GM18508 (cell line): ENCODE data around the gene S100A4.
"Not testable (repeated sequence)": the region's sequence is repeated elsewhere in the genome, so short reads cannot be mapped to it uniquely, and the experiment has no call there.

ENCODE experiments used
- ATAC-seq: cut with Tn5 transposase; IDR thresholded peaks from one replicate; pipeline ENCODE4 v1.9.1; 2021; ENCODE audit warnings: moderate number of reproducible peaks; ENCODE audit not compliant: insufficient read depth, unreplicated experiment

S100A4 gene

GRCh38 chr1:153545067-153546055 lies at the start of gene S100A4:
TSS of gene S100A4 (minus strand) at chr1:153545806. CDS start at chr1:153544794, 1,012 bp downstream.
- ATAC-seq: no peak

- ATAC-seq: no peak
These were observed 47.1 kb upstream of the S100A4 start for GRCh38 chr1:153592748-153593147.

GRCh38 chr1:153588482-153588881 lies 42.9 kb upstream of the S100A4 start:
- ATAC-seq: no peak

DNA sequence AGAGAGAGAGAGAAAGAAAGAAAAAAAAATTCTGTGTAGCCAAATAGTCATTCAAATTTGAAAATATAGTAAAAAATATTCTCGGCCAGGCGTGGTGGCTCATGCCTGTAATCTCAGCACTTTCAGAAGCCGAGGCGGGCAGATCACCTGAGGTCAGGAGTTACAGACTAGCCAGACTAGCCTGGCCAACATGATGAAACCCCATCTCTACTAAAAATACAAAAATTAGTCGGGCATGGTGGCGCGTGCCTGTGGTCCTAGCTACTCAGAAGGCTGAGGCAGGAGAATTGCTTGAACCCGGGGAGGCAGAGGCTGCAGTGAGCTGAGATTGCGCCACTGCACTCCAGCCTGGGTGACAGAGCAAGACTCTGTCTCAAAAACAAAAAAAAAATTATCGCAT lies 42.4 kb upstream of the S100A4 start:
- not testable (repeated sequence) for ATAC-seq

DNA sequence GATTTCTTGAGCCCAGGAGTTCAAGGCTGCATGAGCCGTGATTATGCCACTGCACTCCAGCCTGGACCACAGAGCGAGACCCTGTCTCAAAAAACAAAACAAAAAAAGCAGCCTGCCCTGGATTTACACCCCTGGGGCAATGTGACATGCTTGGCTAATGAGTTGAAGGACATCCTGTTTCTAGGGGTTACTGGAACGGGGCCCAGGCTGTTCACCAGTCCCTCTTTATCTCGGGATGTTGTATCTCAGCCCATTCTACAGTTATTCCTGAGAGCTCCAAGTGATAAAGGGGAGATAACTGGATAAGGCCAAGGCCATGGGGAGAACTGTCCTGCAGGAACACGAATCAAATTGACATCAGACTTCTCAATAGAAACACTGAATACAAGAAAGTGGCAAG lies 41.7 kb upstream of the S100A4 start:
- ATAC-seq: no peak

GRCh38 chr1:153586347-153586746 lies 40.7 kb upstream of the S100A4 start:
- ATAC-seq: no peak

DNA sequence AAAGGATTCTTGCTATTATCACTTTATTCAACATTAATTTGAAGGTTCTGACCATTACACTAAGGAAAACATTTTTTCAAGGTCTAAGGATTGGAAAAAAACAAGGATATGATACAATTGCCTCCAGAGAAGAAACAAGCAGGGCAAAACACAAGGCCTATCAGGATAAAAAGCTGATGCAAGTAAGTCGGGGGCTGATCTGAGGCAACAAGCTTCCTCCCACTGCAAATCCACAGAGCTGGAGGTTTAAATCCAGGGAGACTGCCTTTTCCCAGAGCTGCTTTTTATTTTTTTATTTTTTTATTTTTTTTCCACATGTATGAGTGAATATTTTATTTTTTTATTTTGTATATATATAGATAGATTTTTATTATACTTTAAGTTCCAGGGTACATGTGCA lies 39.4 kb upstream of the S100A4 start:
- ATAC-seq: no peak

DNA sequence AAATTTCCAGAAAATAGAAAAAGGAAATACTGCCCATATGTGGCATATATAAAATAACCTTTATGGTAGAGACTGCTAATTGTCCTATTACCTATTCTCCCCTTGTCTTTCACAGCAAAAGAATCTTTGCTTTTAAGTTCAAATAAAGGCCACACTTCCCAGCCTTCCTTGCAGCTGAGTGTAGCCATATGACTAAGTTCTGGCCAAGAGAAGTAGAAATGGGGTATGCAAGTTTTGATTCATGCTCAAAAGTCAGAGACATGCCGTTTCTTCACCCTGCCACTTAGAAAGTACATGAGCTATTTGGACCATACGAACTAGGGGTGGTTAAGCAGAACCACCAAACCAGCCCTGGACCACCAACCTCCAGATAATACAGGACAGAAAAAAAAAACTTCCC lies 38.4 kb upstream of the S100A4 start:
- no peak for ATAC-seq

DNA sequence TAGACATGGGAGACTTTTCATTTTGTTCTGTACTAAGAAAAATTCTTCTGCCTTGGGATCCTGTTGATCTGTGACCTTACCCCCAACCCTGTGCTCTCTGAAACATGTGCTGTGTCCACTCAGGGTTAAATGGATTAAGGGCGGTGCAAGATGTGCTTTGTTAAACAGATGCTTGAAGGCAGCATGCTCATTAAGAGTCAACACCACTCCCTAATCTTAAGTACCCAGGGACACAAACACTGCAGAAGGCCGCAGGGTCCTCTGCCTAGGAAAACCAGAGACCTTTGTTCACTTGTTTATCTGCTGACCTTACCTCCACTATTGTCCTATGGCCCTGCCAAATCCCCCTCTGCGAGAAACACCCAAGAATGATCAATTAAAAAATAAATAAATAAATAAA lies 37.9 kb upstream of the S100A4 start:
- not testable (repeated sequence) for ATAC-seq

GRCh38 chr1:153582836-153583235 lies 37.2 kb upstream of the S100A4 start:
- not testable (repeated sequence) for ATAC-seq

- ATAC-seq: no peak
These were observed 33.3 kb upstream of the S100A4 start for GRCh38 chr1:153578936-153579335.

DNA sequence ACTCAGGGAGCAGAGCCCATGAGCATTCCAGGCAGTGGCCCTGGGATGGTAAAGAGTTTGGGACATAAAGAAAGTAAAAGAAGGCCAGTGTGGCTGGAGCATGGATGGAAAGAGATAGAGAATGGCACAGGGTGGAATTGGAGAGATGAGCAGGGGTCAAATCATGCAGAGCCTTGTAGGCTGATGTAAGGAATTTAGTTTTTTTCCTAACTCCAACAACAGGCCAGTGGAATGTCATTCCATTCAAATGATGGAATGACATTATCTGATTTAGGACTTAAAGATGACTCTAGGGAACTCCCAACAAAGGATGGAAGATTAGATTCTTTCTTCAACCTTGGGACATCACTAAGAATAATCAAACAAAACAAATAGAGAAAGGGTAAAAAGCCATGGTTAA lies 32.9 kb upstream of the S100A4 start:
- no peak for ATAC-seq

- ATAC-seq: no peak
These were observed 32.0 kb upstream of the S100A4 start for GRCh38 chr1:153577624-153578051.

GRCh38 chr1:153577138-153577537 lies 31.5 kb upstream of the S100A4 start:
- ATAC-seq: no peak

DNA sequence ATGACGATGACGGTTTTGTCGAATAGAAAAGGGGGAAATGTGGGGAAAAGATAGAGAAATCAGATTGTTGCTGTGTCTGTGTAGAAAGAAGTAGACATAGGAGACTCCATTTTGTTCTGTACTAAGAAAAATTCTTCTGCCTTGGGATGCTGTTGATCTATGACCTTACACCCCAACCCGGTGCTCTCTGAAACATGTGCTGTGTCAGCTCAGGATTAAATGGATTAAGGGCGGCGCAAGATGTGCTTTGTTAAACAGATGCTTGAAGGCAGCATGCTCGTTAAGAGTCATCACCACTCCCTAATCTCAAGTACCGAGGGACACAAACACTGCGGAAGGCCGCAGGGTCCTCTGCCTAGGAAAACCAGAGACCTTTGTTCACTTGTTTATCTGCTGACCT lies 29.9 kb upstream of the S100A4 start:
- ATAC-seq: not testable (repeated sequence)

DNA sequence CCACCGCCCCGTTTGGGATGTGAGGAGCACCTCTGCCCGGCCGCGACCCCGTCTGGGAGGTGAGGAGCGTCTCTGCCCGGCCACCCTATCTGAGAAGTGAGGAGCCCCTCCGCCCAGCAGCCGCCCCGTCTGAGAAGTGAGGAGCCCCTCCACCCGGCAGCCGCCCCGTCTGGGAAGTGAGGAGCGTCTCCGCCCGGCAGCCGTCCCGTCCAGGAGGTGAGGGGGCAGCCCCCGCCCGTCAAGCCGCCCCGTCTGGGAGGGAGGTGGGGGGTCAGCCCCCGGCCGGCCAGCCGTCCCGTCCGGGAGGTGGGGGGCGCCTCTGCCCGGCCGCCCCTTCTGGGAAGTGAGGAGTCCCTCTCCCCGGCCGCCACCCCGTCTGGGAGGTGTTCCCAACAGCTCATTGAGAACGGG lies 29.5 kb upstream of the S100A4 start:
- not testable (repeated sequence) for ATAC-seq

DNA sequence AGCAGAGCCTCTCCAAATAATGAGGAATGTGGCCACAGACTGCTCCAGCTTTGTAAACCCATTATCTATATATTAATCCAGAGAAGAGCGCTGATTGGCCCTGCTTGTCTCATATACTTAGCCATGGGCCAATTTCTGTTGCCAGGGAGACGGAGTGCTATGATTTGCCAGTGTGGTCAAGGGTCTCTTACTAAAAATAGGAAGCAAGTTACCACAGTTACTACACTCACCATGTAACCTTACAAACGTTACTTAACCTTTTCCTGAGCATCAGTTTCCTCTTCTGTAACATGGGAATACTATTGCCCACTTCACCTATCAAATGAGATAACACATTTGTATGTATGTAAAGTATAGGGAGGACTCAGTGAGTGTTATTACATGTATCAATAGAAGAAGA lies 27.7 kb upstream of the S100A4 start:
- no peak for ATAC-seq

DNA sequence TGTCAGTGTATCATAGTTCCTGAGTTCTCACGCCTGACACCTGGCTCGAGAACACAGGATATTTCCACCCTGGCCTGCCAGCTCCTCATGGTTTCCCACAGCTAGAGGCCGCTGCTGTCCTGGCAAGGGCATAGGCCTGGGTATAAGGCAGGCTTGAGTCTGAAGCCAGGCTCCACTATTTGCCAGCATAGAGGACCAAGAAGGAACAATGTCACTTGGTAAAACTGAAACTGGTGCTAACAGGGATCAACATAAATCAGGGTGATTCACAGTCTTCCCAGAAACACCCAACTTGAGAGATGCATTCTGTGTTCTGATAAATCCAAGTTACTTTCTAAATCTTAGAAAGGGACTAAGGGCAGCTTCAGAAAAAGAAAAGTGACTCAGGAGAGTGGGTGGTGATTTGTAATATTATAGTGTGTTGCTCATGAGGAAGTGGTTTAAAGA lies 27.0 kb upstream of the S100A4 start:
- no peak for ATAC-seq

DNA sequence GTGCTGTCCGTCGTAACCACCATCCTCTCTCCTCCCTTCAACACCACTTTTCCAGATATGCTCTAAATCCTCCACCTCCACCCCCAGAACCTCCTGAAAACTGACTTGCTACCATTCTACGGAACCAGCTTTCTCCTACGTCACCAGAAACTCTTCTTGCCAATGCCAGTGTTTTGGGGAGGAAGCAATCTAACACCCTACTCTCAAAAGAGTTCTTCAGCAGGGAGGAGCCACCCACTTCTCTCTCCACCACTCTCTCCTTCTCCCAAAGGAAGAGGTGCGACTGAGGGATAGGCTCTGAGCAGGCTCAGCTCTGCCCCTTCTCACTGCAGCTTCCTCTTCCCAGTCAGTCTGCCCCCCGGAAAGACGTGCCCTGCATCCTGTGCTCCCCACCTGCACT lies 26.1 kb upstream of the S100A4 start:
- no peak for ATAC-seq

DNA sequence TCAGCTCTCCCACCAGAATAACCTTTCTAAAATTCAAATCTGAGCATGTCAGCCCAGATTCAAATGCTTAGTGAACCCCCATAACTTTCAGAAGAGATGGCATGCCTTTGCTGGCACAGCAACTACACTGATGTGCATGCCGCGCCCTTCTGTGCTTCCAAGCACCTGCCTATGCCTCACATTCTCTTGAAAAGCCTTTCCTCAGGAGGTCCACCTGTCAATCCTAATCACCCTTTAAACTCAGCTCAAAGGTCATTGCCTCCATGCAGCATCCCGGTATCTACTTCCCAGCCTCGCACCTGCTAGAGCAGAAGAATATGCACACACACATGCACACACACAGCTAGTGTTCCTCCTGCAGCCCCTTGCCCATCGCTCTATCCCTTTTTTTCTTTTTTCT lies 25.3 kb upstream of the S100A4 start:
- ATAC-seq: no peak

- ATAC-seq: no peak
These were observed 23.9 kb upstream of the S100A4 start for GRCh38 chr1:153569465-153569864.
